ENCODE data around the gene CASQ1. TPM values are rescaled to one million over a fixed set of nuclear protein-coding genes. Genes with fewer than 3 reads are reported as not detected.

CASQ1 gene
- polyA plus RNA-seq, 1 donor from 2014 or later = not detected

- Histone ChIP-seq H3F3A (ENCODE audit: insufficient read depth, low read length, poor library complexity, severe bottlenecking) (no peaks in the 10 kb centered on the region), H3K4me3 (ENCODE audit: low read length) (no peak overlapping the region), H4K20me1 (ENCODE audit: insufficient read depth) (no peaks in the 10 kb centered on the region), H3K27ac (ENCODE audit: low read length) (no peak overlapping the region), H3K27me3 (ENCODE audit: insufficient read depth, low read depth, low read length) (no peaks in the 10 kb centered on the region), H3K9me3 (ENCODE audit: low read length) (no peaks in the 10 kb centered on the region), H3K4me2 (ENCODE audit: low read length) (no peak overlapping the region), H3K79me2 (replicated peaks; ENCODE audit: insufficient read depth, low read length) (no peaks in the 10 kb centered on the region), H3K9me2 (ENCODE audit: insufficient read depth, low read length) (no peaks in the 10 kb centered on the region), H2AFZ (ENCODE audit: low read depth, low read length) (no peak overlapping the region), H3K9ac (ENCODE audit: low read length) (no peak overlapping the region), H3K36me3 (ENCODE audit: insufficient read depth, low read length) (no peaks in the 10 kb centered on the region)
- TF ChIP-seq EZH2 (IDR thresholded peaks at IDR 0.05; ENCODE audit: borderline replicate concordance, insufficient read depth, low read length, poor library complexity, severe bottlenecking) (no peak), MXI1 (conservative IDR thresholded peaks at IDR 0.05; ENCODE audit: poor library complexity, severe bottlenecking) (no peak), SMC3 (conservative IDR thresholded peaks at IDR 0.05; ENCODE audit: poor library complexity) (no peak), EP300 (conservative IDR thresholded peaks at IDR 0.05; ENCODE audit: poor library complexity, severe bottlenecking) (no peak), TAF1 (IDR thresholded peaks at IDR 0.05; ENCODE audit: low read depth) (no peak), REST (IDR thresholded peaks at IDR 0.05; ENCODE audit: borderline replicate concordance) (no peak), RAD21 (conservative IDR thresholded peaks at IDR 0.05) (no peak), CTCF (IDR thresholded peaks at IDR 0.05; ENCODE audit: poor library complexity, severe bottlenecking) (no peak), POLR2AphosphoS5 (IDR thresholded peaks at IDR 0.05) (no peak)
These were observed 3.6 kb upstream of the CASQ1 start for GRCh38 chr1:160186729-160187128.

GRCh38 chr1:160187407-160187806, 3.0 kb upstream of the CASQ1 start:
- no peaks in the 10 kb centered on the region for H3F3A ChIP-seq (ENCODE audit: insufficient read depth, low read length, poor library complexity, severe bottlenecking)
- H3K9ac ChIP-seq (ENCODE audit: low read length) = no peak overlapping the region
- H3K4me3 ChIP-seq (ENCODE audit: low read length) = no peak overlapping the region
- H3K4me2 ChIP-seq (ENCODE audit: low read length) = no peak overlapping the region
- no peaks in the 10 kb centered on the region for H3K9me2 ChIP-seq (ENCODE audit: insufficient read depth, low read length)
- TF ChIP-seq POLR2AphosphoS5 (IDR thresholded peaks at IDR 0.05) (no peak), CTCF (IDR thresholded peaks at IDR 0.05; ENCODE audit: poor library complexity, severe bottlenecking) (no peak), EP300 (conservative IDR thresholded peaks at IDR 0.05; ENCODE audit: poor library complexity, severe bottlenecking) (no peak)
- H3K27me3 ChIP-seq (ENCODE audit: insufficient read depth, low read depth, low read length) = no peaks in the 10 kb centered on the region
- H3K9me3 ChIP-seq (ENCODE audit: low read length) = no peaks in the 10 kb centered on the region
- no peaks in the 10 kb centered on the region for H4K20me1 ChIP-seq (ENCODE audit: insufficient read depth)
- H3K27ac ChIP-seq (ENCODE audit: low read length) = no peak overlapping the region
- no peaks in the 10 kb centered on the region for H3K36me3 ChIP-seq (ENCODE audit: insufficient read depth, low read length)
- no peaks in the 10 kb centered on the region for H3K79me2 ChIP-seq (replicated peaks; ENCODE audit: insufficient read depth, low read length)
- no peak overlapping the region for H2AFZ ChIP-seq (ENCODE audit: low read depth, low read length)
